GM10266 (cell line): ENCODE measurements around the gene ATL2.

Experiments
- DNase-seq: peaks from one replicate; pipeline ENCODE4 v3.0.0; 2012; ENCODE audit errors: extremely low spot score
- CTCF ChIP-seq: IDR thresholded peaks from 2 replicates; pipeline ENCODE4 v1.5.1; 2012; ENCODE audit warnings: mild to moderate bottlenecking, low read depth; ENCODE audit not compliant: control insufficient read depth, insufficient read depth; ENCODE audit errors: missing control alignments

ATL2 gene

GRCh38 chr2:38244301-38244700, 132.8 kb downstream of the ATL2 start:
- no peak for DNase-seq
- TF ChIP-seq CTCF: no peak
